ENCODE measurements around the gene AP2A2.

The AP2A2 gene

DNA sequence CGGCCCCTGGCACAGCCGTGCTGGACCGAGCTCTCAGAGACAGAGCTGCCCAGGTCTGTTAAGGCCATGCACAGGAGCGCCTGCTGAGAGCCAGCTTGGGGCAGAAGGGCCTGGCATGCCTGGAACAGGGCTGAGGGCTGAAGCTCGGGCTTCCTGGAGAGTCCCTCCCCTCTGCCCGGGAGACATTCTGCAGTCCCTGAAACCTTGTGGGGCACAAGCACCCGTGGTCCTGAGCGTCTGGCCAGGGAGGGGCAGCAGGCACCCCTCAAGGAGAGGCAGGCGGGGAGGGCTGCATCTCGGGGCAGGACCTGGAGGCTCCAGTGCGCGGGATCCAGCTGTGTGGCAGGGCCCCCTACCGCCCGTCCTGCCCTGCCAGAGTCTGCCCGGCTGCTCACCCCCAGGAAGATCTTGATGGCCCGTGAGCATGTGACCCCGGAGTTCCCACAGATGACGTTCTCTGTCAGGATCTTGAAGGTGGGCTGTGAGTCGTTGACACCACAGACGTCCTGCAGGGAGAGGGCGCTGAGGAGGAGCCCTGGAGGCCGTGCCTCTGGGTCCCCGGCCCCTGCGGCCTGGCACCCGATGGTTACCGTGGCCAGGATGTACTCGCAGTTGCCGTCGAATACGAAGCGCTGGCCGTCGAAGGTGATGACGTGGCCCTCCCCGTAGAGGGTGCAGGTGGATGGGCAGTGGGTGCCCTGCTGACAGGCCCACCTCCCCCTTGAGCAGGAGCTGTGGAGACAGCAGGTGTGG is 99.9 kb downstream of the AP2A2 start:
- DNase-seq (ENCODE audit: insufficient read length, low spot score) (no peak), FAIRE-seq (no peak)

DNA sequence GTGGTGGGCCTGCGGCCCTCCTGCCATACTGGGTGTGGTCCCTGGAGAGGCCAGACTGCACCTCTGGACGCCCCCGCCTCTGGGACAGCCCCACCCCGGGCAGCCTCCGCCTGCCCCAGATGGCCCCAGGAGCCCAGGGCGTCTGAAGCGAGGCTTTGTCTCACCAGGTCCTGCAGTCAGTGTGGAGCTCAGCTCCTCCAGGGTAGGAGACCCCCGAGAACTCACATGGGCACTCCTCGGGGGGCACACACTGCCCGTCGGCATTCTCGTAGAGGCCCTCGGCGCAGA is 100.4 kb downstream of the AP2A2 start:
- no peak for FAIRE-seq

DNA sequence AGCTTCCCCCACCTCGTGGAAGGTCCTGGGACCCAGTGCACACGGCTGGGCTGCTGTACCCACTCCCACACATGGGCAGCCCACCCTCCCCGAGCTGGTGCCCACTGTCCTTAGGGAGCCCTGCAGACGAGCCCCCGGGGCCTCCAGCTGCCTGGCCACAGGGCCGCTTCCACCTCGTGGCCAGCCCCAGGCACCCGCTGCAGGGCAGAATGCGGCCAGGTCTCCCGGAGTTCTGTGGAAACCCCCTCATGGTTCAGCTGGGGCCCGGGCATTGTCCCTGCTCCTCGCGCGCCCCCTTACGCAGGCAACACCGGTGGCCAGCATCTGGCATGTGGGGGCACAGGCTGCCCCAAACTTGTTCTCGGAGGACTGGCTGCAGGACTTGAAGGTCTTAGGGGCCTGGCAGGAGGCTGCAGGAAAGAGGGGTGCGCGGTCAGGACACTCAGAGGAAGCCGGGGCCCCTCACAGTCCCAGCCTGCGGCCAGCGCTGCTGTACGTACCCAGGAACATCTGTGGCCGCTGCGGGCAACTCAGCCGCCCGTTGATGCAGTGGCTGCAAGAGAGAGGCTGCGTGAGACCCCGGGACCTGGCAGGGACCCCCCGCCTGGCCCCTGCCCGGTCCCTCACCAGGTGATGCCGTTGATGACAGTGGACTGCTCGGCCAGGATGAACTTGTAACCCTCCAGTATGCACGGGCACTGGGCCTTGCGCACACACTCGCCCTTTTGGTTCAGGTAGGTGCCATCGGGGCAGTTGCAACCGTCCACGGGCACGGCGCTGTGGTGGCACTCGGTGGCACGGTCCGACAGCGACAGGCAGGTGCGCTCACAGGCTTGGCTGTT is 101.2 kb downstream of the AP2A2 start:
- DNase-seq (ENCODE audit: insufficient read length, low spot score) (no peak), FAIRE-seq (no peak)

More for the DNA sequence above, 100.4 kb downstream of the AP2A2 start:
- no peak for DNase-seq (ENCODE audit: insufficient read length, low spot score)

DNA sequence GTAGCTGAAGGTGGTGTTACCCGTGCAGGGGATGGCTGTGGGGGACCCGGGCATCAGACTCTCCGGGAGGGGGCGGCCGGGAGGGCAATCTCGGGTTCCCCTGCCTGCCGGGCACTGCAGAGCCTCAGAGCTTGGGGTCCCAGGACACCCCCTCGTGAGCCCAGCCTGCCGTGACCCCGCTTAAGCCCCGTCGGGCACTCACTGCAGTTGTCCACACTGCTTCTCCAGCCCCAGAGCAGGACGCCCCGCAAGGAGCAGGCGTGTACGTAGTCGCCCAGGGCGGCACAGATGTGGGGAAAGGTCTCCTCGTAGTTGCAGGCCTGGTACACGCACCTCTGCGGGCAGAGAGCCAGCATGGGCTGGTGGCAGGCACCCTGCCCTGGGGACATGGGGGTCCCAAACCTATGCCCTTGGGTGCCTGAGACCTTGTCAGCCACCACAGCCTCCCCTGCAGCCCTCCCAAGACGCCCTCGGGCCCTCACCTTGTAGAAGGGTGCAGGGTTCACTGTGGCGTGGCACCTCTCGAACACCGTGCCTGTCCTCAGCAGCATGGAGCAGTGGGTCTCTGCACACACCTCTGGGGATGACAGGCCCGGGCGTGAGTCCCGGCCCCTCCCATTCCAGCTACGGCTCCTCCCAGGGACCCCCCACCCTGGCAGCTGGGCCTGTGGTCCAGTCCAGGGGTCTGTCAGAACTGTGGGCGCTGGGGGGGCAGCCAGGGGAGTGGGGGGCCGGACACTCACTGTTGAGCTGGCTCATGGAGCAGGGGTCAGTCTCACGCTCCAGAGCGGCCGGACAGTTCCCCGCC is 102.0 kb downstream of the AP2A2 start:
- DNase-seq (ENCODE audit: insufficient read length, low spot score), result no peak
- FAIRE-seq, result no peak

DNA sequence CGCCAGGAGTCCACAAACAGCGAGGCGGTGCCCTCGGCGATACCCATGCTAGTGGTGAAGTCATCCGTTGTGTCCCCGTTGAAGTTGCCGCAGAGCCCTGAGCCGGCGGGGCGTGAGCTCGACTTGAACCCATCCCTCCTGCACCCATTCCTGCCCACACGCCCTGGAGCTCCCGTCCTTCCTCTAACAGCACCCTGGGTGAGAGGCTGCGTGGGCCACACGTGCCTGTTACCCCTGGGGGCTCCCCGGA is 102.5 kb downstream of the AP2A2 start:
- no peak for DNase-seq (ENCODE audit: insufficient read length, low spot score)
- FAIRE-seq, result no peak

DNA sequence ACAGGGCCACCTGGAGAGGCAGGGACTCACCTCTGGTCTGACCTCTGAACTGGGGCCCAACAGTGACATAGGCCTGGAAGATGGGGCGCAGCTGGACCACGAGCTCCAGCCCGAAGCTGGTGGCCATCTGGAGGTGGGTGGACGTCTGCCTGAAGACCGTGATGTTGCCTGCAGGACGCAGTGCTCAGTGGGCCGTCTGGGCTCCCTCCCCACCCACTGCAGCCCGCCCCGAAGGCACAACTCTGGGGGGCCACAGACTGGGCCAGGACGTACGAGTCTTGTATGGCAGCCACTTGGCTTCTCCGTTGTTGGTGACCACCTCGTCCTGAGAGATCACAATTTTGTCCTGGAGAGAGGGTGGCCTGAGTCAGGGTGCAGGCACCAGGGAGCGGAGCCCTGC is 102.9 kb downstream of the AP2A2 start:
- FAIRE-seq, result no peak

DNA sequence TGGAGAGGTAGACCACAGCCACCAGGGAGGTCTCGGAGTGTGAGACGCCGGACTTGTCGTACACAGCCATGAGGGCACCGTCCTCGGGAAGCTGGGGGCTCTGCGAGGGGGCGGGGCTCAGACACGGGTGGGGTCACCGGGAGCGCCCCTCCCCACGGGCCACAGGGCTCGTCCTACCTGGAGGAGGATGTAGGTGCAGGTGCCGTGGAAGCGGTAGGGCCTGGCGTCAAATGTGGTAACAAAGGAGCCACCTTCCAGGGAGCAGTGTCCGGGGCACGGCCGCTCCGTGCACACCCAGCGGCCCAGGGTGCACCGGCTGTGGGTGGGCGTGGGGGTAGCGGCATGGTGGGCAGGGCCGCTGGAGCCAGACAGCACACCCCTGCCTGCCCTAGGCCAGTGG is 103.4 kb downstream of the AP2A2 start:
- FAIRE-seq, result no peak
- no peak for DNase-seq (ENCODE audit: insufficient read length, low spot score)

More for the DNA sequence above, 102.9 kb downstream of the AP2A2 start:
- no peak for DNase-seq (ENCODE audit: insufficient read length, low spot score)

DNA sequence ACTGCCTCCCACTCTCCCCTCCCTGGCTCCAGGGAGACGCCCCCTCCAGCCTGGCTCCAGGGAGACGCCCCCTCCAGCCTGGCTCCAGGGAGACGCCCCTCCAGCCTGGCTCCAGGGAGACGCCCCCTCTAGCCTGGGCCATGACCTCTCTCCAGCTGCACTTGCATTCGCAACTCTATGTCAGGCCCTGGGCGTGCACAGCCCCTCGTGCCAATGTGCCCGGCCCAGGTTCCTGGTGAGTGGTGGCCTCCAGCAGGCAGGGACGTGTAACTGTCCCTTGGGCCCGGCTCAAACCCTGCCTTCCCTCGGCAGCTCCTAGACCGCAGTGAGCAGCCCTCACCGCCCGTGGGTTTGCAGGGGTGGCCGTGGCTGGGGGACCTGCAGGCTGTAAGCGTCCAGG is 104.0 kb downstream of the AP2A2 start:
- FAIRE-seq, result no peak

DNA sequence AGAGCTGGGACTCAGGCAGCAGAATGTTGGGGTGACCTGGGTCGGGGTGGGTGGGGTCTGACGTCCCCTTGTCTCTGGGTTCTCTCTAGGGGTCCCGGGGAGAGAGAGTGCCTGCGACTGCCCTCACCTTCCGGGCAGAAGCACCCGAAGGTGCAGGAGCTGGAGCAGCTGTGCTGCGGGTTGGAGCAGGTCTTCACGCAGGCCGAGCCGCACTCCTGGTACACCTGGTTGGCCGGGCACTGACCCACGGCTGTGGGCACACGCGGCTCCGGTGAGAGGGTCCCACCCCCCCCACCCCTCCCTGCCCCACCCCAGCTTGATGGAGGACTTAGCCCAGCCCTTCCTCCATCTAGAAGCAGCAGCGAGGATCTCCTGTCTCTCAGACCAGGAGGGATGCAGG is 104.4 kb downstream of the AP2A2 start:
- no peak for FAIRE-seq

More for the DNA sequence above, 104.0 kb downstream of the AP2A2 start:
- no peak for DNase-seq (ENCODE audit: insufficient read length, low spot score)

DNA sequence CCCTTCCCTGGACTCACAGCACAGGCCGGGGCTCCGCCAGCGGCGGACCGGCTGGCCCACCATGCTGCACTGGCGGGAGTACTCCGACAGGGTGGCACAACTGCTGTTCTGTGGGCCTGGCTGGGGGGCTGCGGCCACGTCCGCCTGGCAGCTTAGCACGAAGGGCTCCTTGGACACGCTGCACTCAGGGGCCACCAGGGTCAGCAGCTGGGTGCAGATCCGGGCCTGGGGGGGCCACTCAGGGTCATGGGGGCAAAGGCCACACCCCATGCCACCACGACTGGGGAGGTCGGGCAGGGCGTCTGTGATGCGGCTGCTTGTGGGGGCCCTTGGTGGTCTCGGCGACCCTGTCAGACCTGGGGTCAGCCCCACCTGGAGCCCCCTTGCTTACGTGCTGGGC is 104.9 kb downstream of the AP2A2 start:
- DNase-seq (ENCODE audit: insufficient read length, low spot score) (no peak), FAIRE-seq (no peak)

More for the DNA sequence above, 104.4 kb downstream of the AP2A2 start:
- no peak for DNase-seq (ENCODE audit: insufficient read length, low spot score)

DNA sequence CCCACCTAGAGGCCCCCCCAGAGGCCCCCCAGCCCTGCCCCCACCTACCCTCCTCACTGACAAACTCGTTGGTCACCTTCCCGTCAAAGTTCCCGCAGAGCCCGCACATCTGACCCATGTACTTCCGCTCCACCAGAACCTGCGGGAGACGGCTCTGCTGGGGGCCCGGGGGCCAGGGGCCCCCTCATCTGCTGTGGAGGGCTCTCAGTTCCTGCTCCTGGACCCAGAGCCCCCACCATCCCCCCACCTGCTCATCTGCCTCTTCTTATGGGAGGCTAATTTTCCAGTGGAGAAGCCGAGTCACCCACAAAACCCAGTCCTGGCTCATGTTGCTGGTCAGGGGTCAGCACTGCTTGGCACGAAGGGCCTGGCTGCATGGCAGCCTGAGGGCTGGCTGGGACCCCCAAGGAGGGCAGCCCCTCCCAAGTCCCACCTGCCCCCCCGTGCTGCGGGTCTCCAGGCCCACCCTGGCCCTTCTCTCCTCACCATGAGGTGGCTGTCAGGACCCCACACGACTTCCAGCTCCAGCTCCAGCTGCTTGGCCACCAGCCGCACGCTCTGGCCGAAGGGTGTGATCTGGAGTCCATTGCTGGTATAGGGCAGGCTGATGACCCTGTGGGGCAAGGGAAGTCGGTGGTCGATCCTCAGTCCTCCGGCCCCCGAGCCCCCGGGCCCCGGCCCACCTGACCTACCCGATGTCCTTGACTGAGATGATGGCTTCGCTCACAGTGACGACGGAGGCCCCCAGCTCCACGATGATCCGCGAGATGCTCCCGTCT is 105.6 kb downstream of the AP2A2 start:
- FAIRE-seq, result no peak

DNA sequence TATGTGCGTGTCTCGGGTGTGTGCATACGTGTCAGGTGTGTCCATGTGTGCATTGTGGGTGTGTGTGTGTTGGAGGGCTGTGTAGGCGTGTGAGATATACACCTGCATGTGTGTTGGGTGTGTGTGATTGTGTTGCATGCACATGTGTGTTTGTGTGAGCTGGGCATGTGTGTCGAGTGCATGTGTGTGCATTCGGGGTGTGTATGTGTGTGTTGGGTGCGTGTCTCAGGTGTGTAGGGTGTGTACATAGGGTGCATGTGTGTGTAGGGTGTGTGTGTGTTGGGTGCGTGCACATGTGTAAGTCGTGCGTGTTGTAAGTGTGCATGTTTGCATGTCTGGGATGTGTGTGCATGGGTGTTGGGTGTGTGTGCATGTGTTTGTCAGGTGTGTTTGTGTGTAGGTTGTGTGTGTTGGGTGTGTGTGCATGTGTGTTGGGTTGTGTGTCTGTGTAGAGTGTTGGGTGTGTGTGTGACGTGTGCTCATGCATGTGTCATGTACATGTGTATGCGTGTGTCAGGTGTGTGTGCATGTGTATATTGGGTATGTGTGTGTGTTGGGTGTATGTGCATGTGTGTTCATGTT is 106.7 kb downstream of the AP2A2 start:
- DNase-seq (ENCODE audit: insufficient read length, low spot score) (no peak), FAIRE-seq (no peak)

More for the DNA sequence above, 105.6 kb downstream of the AP2A2 start:
- no peak for DNase-seq (ENCODE audit: insufficient read length, low spot score)

DNA sequence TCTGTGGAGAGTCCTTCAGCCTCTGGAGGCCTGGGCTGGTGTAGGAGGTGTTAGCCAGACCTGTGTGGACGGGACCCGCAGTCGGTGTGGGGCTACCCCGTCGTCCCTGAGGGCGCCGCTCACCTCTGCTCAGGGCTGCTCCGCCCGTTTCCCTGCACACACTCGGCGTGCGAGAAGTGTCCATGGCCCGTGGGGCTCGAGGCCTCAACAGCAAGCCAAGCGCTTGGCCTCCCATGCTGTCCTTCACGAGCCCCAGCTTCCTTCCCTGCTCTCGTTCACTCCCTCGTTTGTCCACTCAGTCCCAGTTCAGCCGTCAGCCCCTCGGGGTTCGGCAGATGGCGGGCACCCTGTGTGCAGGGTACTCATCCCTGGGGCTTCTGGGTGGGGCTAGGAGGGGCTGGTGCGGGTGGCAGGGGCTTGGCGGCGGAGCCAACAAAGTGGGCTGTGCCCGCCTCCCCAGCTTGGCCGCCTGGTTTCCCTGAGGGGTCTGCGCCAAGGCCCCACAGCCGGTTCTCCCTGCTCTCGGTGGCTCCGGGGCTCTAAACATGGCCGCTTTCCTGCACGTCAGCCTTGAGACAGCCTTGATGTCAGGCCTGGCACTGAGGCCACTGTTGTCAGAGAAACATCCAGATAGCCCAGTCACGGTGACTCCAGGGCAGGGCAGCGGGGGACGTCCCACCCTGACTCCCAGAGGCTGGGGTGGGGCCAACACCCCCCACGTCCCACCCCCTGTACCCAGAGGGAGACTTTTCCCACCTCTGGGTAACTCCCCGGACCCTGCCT is 107.5 kb downstream of the AP2A2 start:
- no peak for DNase-seq (ENCODE audit: insufficient read length, low spot score)
- no peak for FAIRE-seq

DNA sequence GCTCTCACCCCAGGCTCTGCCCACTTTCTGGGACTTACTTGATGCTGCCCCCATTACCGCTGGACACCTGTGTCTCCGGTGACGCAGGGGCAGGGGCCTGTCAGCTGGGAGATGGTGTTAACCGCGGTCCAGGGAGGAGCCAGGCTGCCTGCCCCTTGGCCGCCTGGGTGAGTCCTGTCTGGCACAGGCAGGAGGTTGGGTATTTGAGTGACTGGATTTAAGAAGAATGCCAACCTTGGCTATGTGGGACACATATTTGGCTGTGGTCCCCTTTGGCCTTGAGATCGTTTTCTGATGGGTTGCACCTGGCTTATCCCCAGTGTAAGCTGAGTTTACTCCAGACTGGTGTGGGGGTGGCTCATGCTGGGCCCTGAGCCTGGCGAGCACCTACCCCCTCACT is 108.3 kb downstream of the AP2A2 start:
- no peak for FAIRE-seq
- DNase-seq (ENCODE audit: insufficient read length, low spot score), result no peak

DNA sequence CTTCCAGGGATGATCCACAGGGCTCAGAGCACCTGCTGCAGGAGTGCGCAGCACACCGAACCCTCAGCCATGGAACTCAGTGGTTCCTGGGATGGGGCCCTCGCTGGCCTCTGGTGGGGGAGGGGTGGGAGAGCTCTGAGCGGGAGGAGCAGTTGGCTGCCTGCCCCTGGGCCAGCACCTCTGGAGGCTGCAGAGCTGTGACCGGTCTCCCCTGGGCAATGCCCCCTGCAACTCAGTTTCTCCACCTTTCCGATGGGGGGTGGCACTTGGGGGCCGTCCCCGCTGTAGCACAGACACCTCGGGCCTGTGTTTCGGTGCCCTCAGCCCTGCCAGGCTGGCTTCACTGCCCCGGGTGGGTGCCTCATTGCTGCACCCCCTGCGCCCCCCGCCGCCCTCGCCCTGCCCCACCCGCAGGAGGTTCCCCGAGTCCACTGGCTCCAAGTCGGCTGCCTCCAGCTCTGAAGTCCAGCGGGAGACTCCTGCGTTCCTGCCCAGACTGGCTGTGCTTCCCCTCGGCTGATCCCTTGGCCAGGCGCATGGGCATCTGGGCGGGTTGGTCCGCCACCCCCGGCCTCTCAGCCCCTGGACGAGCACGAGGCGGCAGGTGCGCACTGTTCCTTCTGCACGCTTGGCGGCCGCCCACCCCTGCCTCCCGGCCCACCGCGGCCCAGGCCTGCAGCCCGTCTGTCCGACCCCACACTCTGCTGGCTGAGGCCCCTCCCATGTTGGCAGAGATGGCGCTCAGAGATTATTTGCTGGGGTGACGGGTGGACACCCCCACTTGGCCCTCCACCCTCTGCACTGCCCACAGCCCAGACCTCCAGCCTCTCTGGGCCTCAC is 109.0 kb downstream of the AP2A2 start:
- DNase-seq (ENCODE audit: insufficient read length, low spot score) (no peak), FAIRE-seq (no peak)

DNA sequence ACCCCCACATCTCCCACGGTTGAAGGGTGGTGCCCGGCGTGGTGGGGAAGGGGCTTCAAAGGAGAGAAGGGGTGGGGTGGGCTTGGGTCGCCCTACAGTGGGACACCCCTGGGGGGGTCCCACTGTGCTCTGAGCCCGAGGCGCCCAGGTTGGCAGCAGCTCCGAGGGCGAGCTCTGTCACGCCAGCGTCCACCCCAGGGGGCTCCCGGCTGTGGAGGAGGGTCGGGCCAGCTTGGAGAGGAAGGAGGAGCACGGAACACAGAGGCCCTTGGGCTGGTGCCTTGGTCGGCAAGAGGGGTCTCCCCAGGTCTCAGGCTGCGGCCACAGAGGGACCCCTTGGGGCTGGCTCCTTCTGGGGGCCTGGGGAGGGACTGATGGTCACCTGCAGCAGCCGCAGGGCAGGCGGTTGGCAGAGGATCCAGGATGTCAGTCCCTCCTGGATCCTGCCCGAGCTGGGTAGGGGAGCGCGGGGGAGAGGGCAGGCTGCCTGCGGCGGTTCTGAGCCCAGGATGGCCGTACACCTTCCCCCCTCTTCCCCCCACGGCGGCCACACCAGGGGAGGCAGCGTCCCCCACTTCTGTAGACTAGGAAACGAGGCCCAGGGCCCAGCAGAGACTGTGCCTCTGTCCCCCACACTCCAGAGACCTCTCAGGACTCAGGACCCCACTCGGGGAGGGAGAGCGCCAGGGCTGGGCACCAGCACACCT is 110.1 kb downstream of the AP2A2 start:
- DNase-seq (ENCODE audit: insufficient read length, low spot score) (no peak), FAIRE-seq (no peak)

DNA sequence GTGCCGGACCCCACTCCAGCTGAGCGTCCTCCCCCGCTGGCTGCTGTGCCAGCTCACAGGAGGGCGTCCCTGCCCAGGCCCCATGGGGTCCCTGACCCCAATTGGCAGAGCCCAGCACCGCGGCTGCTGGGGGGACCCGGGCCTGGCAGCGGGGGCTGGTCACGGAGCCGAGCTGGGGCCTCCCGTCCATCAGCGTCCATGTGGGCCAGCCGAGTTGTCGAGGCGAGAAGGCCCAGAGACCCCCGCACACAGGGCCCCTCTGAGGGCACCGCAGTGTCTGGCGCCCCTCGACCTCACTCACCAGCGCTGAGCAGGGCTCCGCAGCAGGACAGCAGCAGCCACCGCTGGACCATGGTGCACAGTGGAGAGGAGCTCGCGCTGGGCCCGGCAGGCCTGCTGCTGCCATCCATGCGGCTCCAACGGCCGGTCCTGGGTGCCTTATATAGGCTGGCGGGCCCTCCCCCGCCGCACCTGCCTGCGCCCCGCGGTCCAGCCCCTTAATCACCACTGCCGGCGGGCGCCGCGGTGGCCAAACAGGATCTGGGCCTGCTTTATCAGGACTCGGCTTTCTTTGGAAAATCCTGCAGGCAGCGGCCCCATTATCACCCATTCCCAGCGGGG is 110.7 kb downstream of the AP2A2 start, which contains the start of gene MUC6:
Gene MUC6, minus strand, starts transcription at position 416 of the 621 bp plus-strand sequence. Its CDS starts 63 bp downstream, at position 353.
- FAIRE-seq, result no peak
- DNase-seq (ENCODE audit: insufficient read length, low spot score), result no peak

DNA sequence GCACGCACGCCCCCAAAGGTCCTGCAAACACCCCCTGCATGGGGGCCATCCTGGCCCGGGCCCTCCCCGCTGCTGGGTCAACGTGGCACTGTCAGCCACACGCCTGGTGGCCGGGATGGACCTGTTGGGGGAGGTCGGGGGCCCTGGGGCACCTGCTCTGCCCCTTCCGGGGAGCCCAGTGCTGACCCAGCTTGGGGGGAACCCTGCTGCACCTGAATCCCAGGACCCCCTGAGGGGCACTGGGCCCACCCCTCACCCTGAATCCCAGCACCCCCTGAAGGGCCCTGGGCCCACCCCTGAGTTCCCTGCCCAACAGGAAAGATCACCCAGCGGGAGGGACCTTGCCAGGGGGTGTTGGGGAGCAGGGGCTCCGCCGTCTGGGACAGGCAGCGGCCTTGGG is 111.3 kb downstream of the AP2A2 start:
- no peak for FAIRE-seq
- no peak for DNase-seq (ENCODE audit: insufficient read length, low spot score)

All from GM19239 (cell line).